Endothelial cell of umbilical vein (primary cell): Measurements from ENCODE around the gene TRAPPC3. TPM values are rescaled to one million over a fixed set of nuclear protein-coding genes. Genes with fewer than 3 reads are reported as not detected.

Experiments
- BruUV-seq: library from RNA; stranded (reverse); fragments of 400-500 nt; replicated peaks from 2 replicates; lab custom pipeline; 2021; lab: Mats Ljungman, UMichigan
- CTCF ChIA-PET: fragments of 300-600, 350-600 bp; sonication (Branson Sonifier 250); formaldehyde crosslinking; loops from one replicate; lab custom pipeline; 2021; ENCODE audit warnings: antibody characterized with exemption, inconsistent platforms; lab: Charles Lee
- POLR2A ChIA-PET: fragments of 300-600, 350-600 bp; sonication (Branson Sonifier 250); formaldehyde crosslinking; loops from one replicate; lab custom pipeline; 2021; ENCODE audit warnings: antibody characterized with exemption, inconsistent platforms; lab: Charles Lee
- DNase-seq: peaks from one replicate; pipeline ENCODE4 v3.0.0-alpha.2; 2011; ENCODE audit warnings: low read depth, low spot score
- FAIRE-seq: peaks from 2 replicates; lab custom pipeline; 2011; peaks lifted over from hg19 to GRCh38; lab: Jason Lieb, UNC
- H2AFZ ChIP-seq: 2 replicates; pipeline ENCODE4 v1.6.0; 2012; ENCODE audit warnings: low read depth, low read length, control low read depth, inconsistent platforms
- H3K27ac ChIP-seq: 2 replicates; pipeline ENCODE4 v1.5.1; 2011; ENCODE audit warnings: low read depth, mild to moderate bottlenecking, control low read depth, low read length, moderate library complexity; ENCODE audit not compliant: insufficient read depth
- H3K27me3 ChIP-seq, 2 experiments: 2 replicates each; pipeline versions ENCODE4 v1.6.0 to v1.6.1; 2011; ENCODE audit warnings: low read length in 2 of 2, mixed read lengths in 1 of 2; ENCODE audit not compliant: control insufficient read depth in 2 of 2, insufficient read depth in 2 of 2
- H3K36me3 ChIP-seq, 2 experiments: 2 replicates in 1 of 2; 3 replicates in 1 of 2; pipeline ENCODE4 v1.5.1; 2011; ENCODE audit warnings: low read length in 2 of 2, mild to moderate bottlenecking in 1 of 2, moderate library complexity in 1 of 2; ENCODE audit not compliant: control insufficient read depth in 2 of 2, insufficient read depth in 2 of 2; ENCODE audit errors: extremely low read depth in 1 of 2
- H3K4me1 ChIP-seq: 3 replicates; pipeline ENCODE4 v1.5.1; 2011; ENCODE audit warnings: mild to moderate bottlenecking, low read length; ENCODE audit not compliant: control insufficient read depth, insufficient read depth; ENCODE audit errors: extremely low read depth
- H3K4me2 ChIP-seq: 2 replicates; pipeline ENCODE4 v1.6.1; 2011; ENCODE audit warnings: low read length, control low read depth, mixed read lengths; ENCODE audit not compliant: insufficient read depth
- H3K4me3 ChIP-seq, 3 experiments: fragments of 200-600 bp in 1 of 3; sonication (generic), shearing (Covaris generic) in 1 of 3; replicated peaks in 1 of 3; 2 replicates each; pipeline ENCODE4 v1.5.1; 2011 to 2016; ENCODE audit warnings: control low read depth in 3 of 3, low read length in 3 of 3, mild to moderate bottlenecking in 2 of 3, inconsistent platforms in 1 of 3, low read depth in 1 of 3, moderate library complexity in 1 of 3; ENCODE audit not compliant: insufficient read depth in 1 of 3
- H3K79me2 ChIP-seq: 2 replicates; pipeline ENCODE4 v1.6.0; 2012; ENCODE audit warnings: low read length, inconsistent platforms; ENCODE audit not compliant: control insufficient read depth, insufficient read depth
- H3K9ac ChIP-seq: replicated peaks from 2 replicates; pipeline ENCODE3; 2011; ENCODE audit warnings: low read length, control low read depth; ENCODE audit not compliant: insufficient read depth; ENCODE audit errors: extremely low read depth
- H3K9me1 ChIP-seq: replicated peaks from 3 replicates; pipeline ENCODE4 v1.6.0; 2011; ENCODE audit warnings: mild to moderate bottlenecking, low read length; ENCODE audit not compliant: control insufficient read depth, insufficient read depth; ENCODE audit errors: extremely low read depth
- H3K9me3 ChIP-seq: replicated peaks from 2 replicates; pipeline ENCODE4 v1.5.1; 2012; ENCODE audit warnings: low read length, inconsistent platforms; ENCODE audit not compliant: control insufficient read depth, insufficient read depth
- H4K20me1 ChIP-seq: replicated peaks from 2 replicates; pipeline ENCODE3; 2011; ENCODE audit warnings: mild to moderate bottlenecking, low read length; ENCODE audit not compliant: control insufficient read depth, insufficient read depth; ENCODE audit errors: extremely low read depth
- EZH2 ChIP-seq: IDR thresholded peaks from 2 replicates; pipeline ENCODE4 v1.6.1; 2012; ENCODE audit warnings: borderline replicate concordance, low read depth, mild to moderate bottlenecking, moderate library complexity, low read length, inconsistent platforms; ENCODE audit not compliant: severe bottlenecking
- FOS ChIP-seq: IDR thresholded peaks from 2 replicates; pipeline ENCODE4 v1.6.1; 2011; ENCODE audit warnings: mild to moderate bottlenecking, low read length, moderate library complexity, borderline replicate concordance; ENCODE audit not compliant: insufficient read depth
- GATA2 ChIP-seq: IDR thresholded peaks from 2 replicates; pipeline ENCODE4 v1.7.0; 2011; ENCODE audit warnings: low read depth, mild to moderate bottlenecking, moderate library complexity, mixed read lengths, low read length; ENCODE audit not compliant: insufficient read length, insufficient read depth
- JUN ChIP-seq: IDR thresholded peaks from 2 replicates; pipeline ENCODE4 v1.6.1; 2011; ENCODE audit warnings: borderline replicate concordance, low read depth; ENCODE audit not compliant: insufficient read length, insufficient read depth
- MYC ChIP-seq: IDR thresholded peaks from one replicate; pipeline ENCODE4 v1.6.1; 2011; ENCODE audit warnings: mild to moderate bottlenecking, low read depth, low read length
- POLR2A ChIP-seq: IDR thresholded peaks from 2 replicates; pipeline ENCODE4 v1.6.1; 2012; ENCODE audit warnings: low read depth, mild to moderate bottlenecking, control low read depth, low read length
- POLR2AphosphoS5 ChIP-seq: IDR thresholded peaks from 2 replicates; pipeline ENCODE4 v1.6.1; 2012; ENCODE audit warnings: low read depth, mild to moderate bottlenecking, control low read depth, low read length, moderate library complexity; ENCODE audit not compliant: insufficient read depth
- dilution Hi-C: fragments of 300-500 bp; cut with MboI; formaldehyde crosslinking; loops from one replicate; pipeline ENCODE4 v1.15.0; 2019; ENCODE audit warnings: low sequenced_read_pairs; ENCODE audit not compliant: extremely low pct_ligation_motif_present
- intact Hi-C: fragments of 100-400 bp; cut with micrococcal nuclease; formaldehyde crosslinking; loops from one replicate; pipeline ENCODE4 v1.10.0; 2022
- polyA plus RNA-seq, 4 experiments: library from polyadenylated mRNA; depleted of rRNA in 3 of 4; stranded (reverse) in 3 of 4; unstranded in 1 of 4; fragments of >200 nt; gene quantifications; 2 replicates each; pipeline versions ENCODE4 v1.2.1 to v1.2.3, GENCODE V29; 2011 to 2012; ENCODE audit warnings: missing spikeins in 1 of 4
- total RNA-seq: library from RNA; stranded (reverse); gene quantifications from 2 replicates; pipeline ENCODE4 v1.2.3, GENCODE V29; 2021
- TF ChIP-seq, protein P1 (sequence below): IDR thresholded peaks from 2 replicates; pipeline ENCODE4 v1.6.1; 2011; ENCODE audit not compliant: insufficient read depth, insufficient read length
- TF ChIP-seq, protein P2 (sequence below), 2 donors: IDR thresholded peaks; 1 replicate in 1 of 2; 2 replicates in 1 of 2; pipeline ENCODE4 v1.5.1; 2011; ENCODE audit warnings: low read length in 2 of 2, mild to moderate bottlenecking in 2 of 2, moderate library complexity in 2 of 2, control low read depth in 1 of 2, inconsistent platforms in 1 of 2, low read depth in 1 of 2; ENCODE audit not compliant: insufficient read depth in 1 of 2; ENCODE audit errors: extremely low read depth in 1 of 2

TRAPPC3 gene
- total and polyA plus RNA-seq, 2 donors (not counting 3 experiments of a cell fraction or from before 2014, with no cell fraction given): 93.4 to 125 TPM

- POLR2A ChIA-PET: no interaction called here
- TF ChIP-seq, protein P1, sequence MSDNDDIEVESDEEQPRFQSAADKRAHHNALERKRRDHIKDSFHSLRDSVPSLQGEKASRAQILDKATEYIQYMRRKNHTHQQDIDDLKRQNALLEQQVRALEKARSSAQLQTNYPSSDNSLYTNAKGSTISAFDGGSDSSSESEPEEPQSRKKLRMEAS: no peak
- TF ChIP-seq POLR2A: no peak
- no peak for TF ChIP-seq EZH2
- no peak for TF ChIP-seq JUN
- TF ChIP-seq FOS: no peak
- no peak for TF ChIP-seq MYC
- no peak for TF ChIP-seq GATA2
- TF ChIP-seq, protein P2, sequence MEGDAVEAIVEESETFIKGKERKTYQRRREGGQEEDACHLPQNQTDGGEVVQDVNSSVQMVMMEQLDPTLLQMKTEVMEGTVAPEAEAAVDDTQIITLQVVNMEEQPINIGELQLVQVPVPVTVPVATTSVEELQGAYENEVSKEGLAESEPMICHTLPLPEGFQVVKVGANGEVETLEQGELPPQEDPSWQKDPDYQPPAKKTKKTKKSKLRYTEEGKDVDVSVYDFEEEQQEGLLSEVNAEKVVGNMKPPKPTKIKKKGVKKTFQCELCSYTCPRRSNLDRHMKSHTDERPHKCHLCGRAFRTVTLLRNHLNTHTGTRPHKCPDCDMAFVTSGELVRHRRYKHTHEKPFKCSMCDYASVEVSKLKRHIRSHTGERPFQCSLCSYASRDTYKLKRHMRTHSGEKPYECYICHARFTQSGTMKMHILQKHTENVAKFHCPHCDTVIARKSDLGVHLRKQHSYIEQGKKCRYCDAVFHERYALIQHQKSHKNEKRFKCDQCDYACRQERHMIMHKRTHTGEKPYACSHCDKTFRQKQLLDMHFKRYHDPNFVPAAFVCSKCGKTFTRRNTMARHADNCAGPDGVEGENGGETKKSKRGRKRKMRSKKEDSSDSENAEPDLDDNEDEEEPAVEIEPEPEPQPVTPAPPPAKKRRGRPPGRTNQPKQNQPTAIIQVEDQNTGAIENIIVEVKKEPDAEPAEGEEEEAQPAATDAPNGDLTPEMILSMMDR (IDR thresholded peaks at IDR 0.05; ENCODE audit: extremely low read depth in 1 of 2, insufficient read depth in 1 of 2, low read depth in 1 of 2, low read length in 2 of 2): no peak
- no peak for TF ChIP-seq POLR2AphosphoS5
- intact Hi-C loops: no loop called here
- H3K4me2 ChIP-seq: no peak overlapping the region
- H3K4me3 ChIP-seq: no peak overlapping the region
- no peak overlapping the region for H3K9ac ChIP-seq
- CTCF ChIA-PET: interaction anchor here (1.2 kb wide), 1 partner anchor 18 kb away, joined by 3 read pairs; the partner anchor contains the start of gene TRAPPC3
- H3K9me3 ChIP-seq: no peaks in the 10 kb centered on the region
- H3K4me1 ChIP-seq: peaks cover 9% of the 10 kb centered on the region
- no peak overlapping the region for H2AFZ ChIP-seq
- peaks cover 18 to 26% of the 10 kb centered on the region in 2 experiments for H3K36me3 ChIP-seq
- FAIRE-seq: no peak
- no peak overlapping the region for H3K27ac ChIP-seq
- peaks cover 86% of the 10 kb centered on the region for H3K79me2 ChIP-seq
- no peaks in the 10 kb centered on the region for H3K9me1 ChIP-seq
- H4K20me1 ChIP-seq: peaks cover 6% of the 10 kb centered on the region
- dilution Hi-C loops: no loop called here
- no peak for DNase-seq
- no peaks in the 10 kb centered on the region for H3K27me3 ChIP-seq
- no TSS peak for BruUV-seq
These were observed 17.9 kb upstream of the TRAPPC3 start for GRCh38 chr1:36166938-36167905.
